DOHH2 (cell line): ENCODE results near the gene TSPAN10.

Experiments
- CTCF ChIP-seq: fragments of 200-600 bp; sonication (generic); IDR thresholded peaks from one replicate; pipeline ENCODE4 v1.5.1; 2014; ENCODE audit warnings: antibody characterized with exemption, mild to moderate bottlenecking, low read depth, low read length; ENCODE audit not compliant: poor library complexity, severe bottlenecking
- EZH2phosphoT487 ChIP-seq: fragments of 200-600 bp; sonication (generic); IDR thresholded peaks from 2 replicates; pipeline ENCODE4 v1.6.1; 2017; ENCODE audit warnings: borderline replicate concordance, mild to moderate bottlenecking, antibody characterized with exemption, low read length, moderate library complexity, mixed read lengths

- TF ChIP-seq EZH2phosphoT487, result no peak
- no peak for TF ChIP-seq CTCF
Observed at GRCh38 chr17:81644976-81645952, 8.3 kb downstream of the TSPAN10 start.
